Dendritic cell treated with granulocyte-macrophage colony-stimulating factor and Interleukin-4, amounts not matched to agents 40 ng/mL and 50 ng/mL, for 4 days (primary cell): Measurements from ENCODE around the gene CFP.

ENCODE experiments used
- H3K27ac Mint-ChIP-seq: one replicate; pipeline ENCODE4 v1.8.0; 2022; ENCODE audit warnings: mild to moderate bottlenecking, mixed read lengths
- H3K27me3 Mint-ChIP-seq: one replicate; pipeline ENCODE4 v1.8.0; 2022; ENCODE audit warnings: mild to moderate bottlenecking, mixed read lengths
- H3K36me3 Mint-ChIP-seq: one replicate; pipeline ENCODE4 v1.8.0; 2022; ENCODE audit warnings: low read depth, mixed read lengths
- H3K4me1 Mint-ChIP-seq: one replicate; pipeline ENCODE4 v1.8.0; 2022; ENCODE audit warnings: low read depth, mixed read lengths
- H3K4me3 Mint-ChIP-seq: one replicate; pipeline ENCODE4 v1.8.0; 2022; ENCODE audit warnings: mild to moderate bottlenecking, moderate library complexity, mixed read lengths
- H3K9me3 Mint-ChIP-seq: one replicate; pipeline ENCODE4 v1.8.0; 2022; ENCODE audit warnings: mixed read lengths
- intact Hi-C: fragments of 100-400 bp; cut with micrococcal nuclease; formaldehyde crosslinking; loops from one replicate; pipeline ENCODE4 v1.15.0; 2022

Gene CFP

GRCh38 chrX:47583240-47583861, 46.4 kb downstream of the CFP start:
- H3K4me1 Mint-ChIP-seq = peaks cover 70% of the 10 kb centered on the region
- H3K4me3 Mint-ChIP-seq = peak overlapping the region; percentile 77
- intact Hi-C loops = loop anchor here (5.0 kb wide), 1 partner anchor 49 kb away; no protein-coding TSS in a partner anchor
- no peaks in the 10 kb centered on the region for H3K9me3 Mint-ChIP-seq
- H3K27me3 Mint-ChIP-seq = peaks cover 4% of the 10 kb centered on the region
- H3K36me3 Mint-ChIP-seq = peaks cover 39% of the 10 kb centered on the region
- H3K27ac Mint-ChIP-seq = peak overlapping the region; percentile 77

GRCh38 chrX:47581731-47582647, 47.7 kb downstream of the CFP start, which contains the start of gene TIMP1:
Gene TIMP1, plus strand, starts transcription at chrX:47582436. Its CDS starts 980 bp downstream, at chrX:47583416.
- intact Hi-C loops = loop anchor here (5.0 kb wide), 1 partner anchor 50 kb away; no protein-coding TSS in a partner anchor
- peaks cover 1% of the 10 kb centered on the region for H3K27me3 Mint-ChIP-seq
- H3K36me3 Mint-ChIP-seq = peaks cover 39% of the 10 kb centered on the region
- H3K9me3 Mint-ChIP-seq = no peaks in the 10 kb centered on the region
- peak within 1 kb of the TSS; percentile 77 for H3K4me3 Mint-ChIP-seq
- peak within 1 kb of the TSS; percentile 77 for H3K27ac Mint-ChIP-seq
- peaks cover 83% of the 10 kb centered on the region for H3K4me1 Mint-ChIP-seq

DNA sequence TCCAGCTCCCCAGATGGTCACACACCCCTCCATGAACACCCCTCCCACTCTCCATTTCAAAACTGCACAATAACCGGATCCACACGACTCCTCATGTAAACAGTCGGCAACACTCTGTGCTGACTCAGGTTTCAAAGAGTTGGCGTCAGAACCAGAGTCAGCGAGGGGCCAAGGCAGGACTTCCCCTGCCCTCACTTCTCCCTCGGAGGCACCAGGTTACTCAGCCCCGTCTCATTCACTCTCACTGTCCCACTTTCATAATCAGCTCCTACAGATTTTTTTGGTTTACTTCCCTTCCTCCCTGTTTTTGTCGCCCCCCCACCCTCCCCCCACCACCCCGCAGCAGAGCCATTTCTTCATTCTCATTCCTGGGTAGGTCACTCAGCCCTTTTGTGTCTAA, 50.2 kb downstream of the CFP start:
- Mint-ChIP-seq H3K4me1 (peaks cover 67% of the 10 kb centered on the region), H3K27me3 (peaks cover 16% of the 10 kb centered on the region), H3K36me3 (peaks cover 14% of the 10 kb centered on the region), H3K4me3 (peak overlapping the region; percentile 59), H3K9me3 (no peaks in the 10 kb centered on the region), H3K27ac (peak overlapping the region; percentile 79)
- intact Hi-C loops = no loop called here

DNA sequence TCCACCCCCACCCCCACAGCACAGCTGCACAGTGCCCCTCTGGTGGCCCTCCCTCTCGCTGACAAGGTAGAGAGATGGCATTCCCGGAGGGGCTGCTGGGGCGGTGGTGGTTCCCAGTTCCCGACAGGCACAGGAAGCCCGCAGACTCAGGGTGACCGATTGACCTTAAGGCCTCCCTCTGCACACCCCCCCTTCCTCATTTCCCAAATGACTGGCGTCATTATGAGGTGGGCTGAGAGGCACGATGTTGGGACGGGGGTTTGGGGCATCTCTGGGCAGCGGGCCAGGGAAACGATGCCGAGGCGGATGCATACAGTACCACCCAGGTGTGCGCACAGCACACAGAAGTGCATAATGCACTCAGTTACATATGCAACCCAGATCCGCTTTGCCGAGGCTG, 51.0 kb downstream of the CFP start:
- peak overlapping the region; percentile 79 for H3K27ac Mint-ChIP-seq
- no peaks in the 10 kb centered on the region for H3K9me3 Mint-ChIP-seq
- H3K4me3 Mint-ChIP-seq = no peak overlapping the region
- H3K27me3 Mint-ChIP-seq = peaks cover 21% of the 10 kb centered on the region
- intact Hi-C loops = no loop called here
- peaks cover 61% of the 10 kb centered on the region for H3K4me1 Mint-ChIP-seq
- peaks cover 7% of the 10 kb centered on the region for H3K36me3 Mint-ChIP-seq

DNA sequence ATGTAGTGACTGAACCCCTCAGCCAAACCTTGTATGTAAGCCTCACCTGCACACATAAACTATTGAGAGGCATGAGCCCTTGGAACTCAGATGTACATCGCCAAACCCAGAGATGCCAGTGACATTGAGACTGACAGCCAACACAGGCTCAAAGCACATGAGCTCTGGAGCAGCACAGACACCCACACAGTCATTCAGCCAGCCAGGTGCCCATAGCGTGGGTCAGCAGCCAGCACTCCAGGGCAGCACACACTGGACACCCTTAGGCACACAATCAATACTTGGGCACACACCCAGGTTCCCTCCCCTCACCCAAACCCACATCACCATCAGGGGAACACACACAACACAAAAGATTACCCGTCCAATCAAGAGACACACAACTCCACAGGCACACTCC, 51.8 kb downstream of the CFP start:
- intact Hi-C loops = no loop called here
- no peaks in the 10 kb centered on the region for H3K36me3 Mint-ChIP-seq

DNA sequence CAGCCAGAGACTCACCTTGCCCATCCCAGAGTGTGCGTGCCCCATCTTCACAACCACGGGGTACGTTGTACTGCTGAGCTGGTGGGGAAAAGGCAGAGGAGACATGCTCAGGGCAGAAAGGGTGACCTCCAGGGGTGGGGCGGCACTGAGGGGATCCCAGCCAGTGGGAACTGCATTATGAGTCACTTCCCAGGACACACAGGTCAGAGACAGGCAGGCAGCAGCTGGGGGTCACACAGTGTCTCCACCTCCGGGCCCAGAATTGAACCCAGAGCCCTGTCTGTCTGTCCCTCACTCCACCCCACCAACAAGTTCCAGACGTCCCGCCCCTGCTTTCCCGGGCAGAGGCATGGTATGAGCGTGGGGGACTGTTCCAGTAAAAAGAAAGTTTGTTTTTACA, 52.3 kb downstream of the CFP start:
- H3K27ac Mint-ChIP-seq = no peak overlapping the region
- intact Hi-C loops = no loop called here
- peaks cover 26% of the 10 kb centered on the region for H3K27me3 Mint-ChIP-seq
- H3K9me3 Mint-ChIP-seq = no peaks in the 10 kb centered on the region
- H3K4me3 Mint-ChIP-seq = no peak overlapping the region
- peaks cover 62% of the 10 kb centered on the region for H3K4me1 Mint-ChIP-seq
- peaks cover under 1% of the 10 kb centered on the region for H3K36me3 Mint-ChIP-seq

More for the DNA sequence above, 51.8 kb downstream of the CFP start:
- Mint-ChIP-seq H3K27me3 (peaks cover 26% of the 10 kb centered on the region), H3K4me3 (no peak overlapping the region), H3K4me1 (peaks cover 61% of the 10 kb centered on the region), H3K9me3 (no peaks in the 10 kb centered on the region), H3K27ac (peak overlapping the region; percentile 79)

- Mint-ChIP-seq H3K27ac (no peak overlapping the region), H3K9me3 (no peaks in the 10 kb centered on the region), H3K4me3 (no peak overlapping the region), H3K4me1 (peaks cover 62% of the 10 kb centered on the region), H3K36me3 (peaks cover 12% of the 10 kb centered on the region), H3K27me3 (peaks cover 26% of the 10 kb centered on the region)
- intact Hi-C loops = no loop called here
Measured at GRCh38 chrX:47576021-47576898, 53.5 kb downstream of the CFP start.

- H3K4me1 Mint-ChIP-seq = peaks cover 68% of the 10 kb centered on the region
- no peak overlapping the region for H3K27ac Mint-ChIP-seq
- H3K9me3 Mint-ChIP-seq = no peaks in the 10 kb centered on the region
- peaks cover 26% of the 10 kb centered on the region for H3K27me3 Mint-ChIP-seq
- intact Hi-C loops = no loop called here
- H3K36me3 Mint-ChIP-seq = peaks cover 28% of the 10 kb centered on the region
- no peak overlapping the region for H3K4me3 Mint-ChIP-seq
Measured at GRCh38 chrX:47574547-47575301, 55.0 kb downstream of the CFP start.

DNA sequence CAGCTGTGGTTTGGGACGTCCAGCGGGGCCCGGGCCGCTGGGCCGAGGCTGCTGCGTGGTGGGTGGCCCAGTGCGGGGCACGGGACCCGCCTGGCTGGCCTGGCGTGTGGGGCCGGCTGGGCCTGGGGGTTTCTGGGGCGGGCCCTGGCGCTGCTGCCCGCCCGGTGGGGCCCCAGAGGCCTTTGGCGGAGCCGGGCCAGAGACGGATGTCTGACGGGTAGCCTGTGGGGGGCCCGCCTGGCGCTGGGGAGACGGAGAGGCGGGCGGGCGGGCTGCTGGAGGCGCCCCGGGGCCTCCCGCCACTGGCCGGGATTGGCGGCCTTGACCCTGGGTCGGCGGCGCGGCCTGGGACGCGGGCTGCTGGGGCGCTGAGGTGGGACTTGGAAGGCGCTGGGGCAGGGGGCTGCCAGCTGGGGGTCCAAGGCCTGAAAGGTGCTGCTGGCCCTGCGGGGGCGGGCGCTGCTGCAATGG, 55.6 kb downstream of the CFP start:
- Mint-ChIP-seq H3K36me3 (peaks cover 34% of the 10 kb centered on the region), H3K4me3 (peak overlapping the region; percentile 26), H3K27me3 (peaks cover 26% of the 10 kb centered on the region), H3K27ac (peak overlapping the region; percentile 19), H3K9me3 (no peaks in the 10 kb centered on the region), H3K4me1 (peaks cover 62% of the 10 kb centered on the region)
- intact Hi-C loops = no loop called here

DNA sequence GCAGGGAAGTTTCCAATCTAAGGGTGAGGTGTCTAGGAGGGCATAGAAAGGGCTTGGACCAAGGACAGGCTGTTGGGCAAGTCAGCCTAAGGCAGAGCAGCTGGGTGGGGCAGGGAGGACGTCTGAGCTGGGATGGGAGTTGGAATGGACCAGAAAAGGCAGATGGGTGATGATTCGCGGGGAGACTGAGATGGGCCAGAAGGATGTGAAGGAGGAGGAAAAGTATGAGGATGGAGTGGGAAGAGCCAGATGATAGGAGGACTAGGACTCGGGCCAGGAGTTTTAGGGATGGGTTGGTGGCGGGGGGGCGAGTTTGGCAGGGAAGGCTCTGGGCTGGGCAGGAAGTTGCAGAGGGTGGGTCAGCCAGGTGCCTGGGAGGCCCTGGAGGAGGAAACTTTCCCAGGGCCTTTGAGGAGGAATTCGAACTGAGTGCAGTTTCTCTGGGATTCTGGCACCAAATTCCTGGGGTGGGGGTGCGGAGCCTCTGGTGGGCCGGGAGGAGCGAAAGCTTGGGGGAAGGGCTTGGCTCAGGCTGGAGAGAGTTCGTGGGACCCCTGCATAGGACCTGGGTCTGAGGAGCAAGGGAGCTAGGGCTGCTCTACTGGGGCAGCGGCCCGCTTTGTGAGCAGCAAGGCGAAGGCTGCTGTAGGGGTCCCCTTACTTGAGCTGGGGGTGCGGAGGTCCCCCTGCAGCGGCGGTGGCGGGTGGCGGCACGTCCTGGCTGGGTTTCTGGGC, 56.2 kb downstream of the CFP start:
- Mint-ChIP-seq H3K4me3 (peak overlapping the region; percentile 26), H3K36me3 (peaks cover 40% of the 10 kb centered on the region), H3K4me1 (peaks cover 56% of the 10 kb centered on the region), H3K27ac (peak overlapping the region; percentile 19), H3K9me3 (no peaks in the 10 kb centered on the region), H3K27me3 (peaks cover 26% of the 10 kb centered on the region)
- intact Hi-C loops = no loop called here
